C4-2B (cell line): ENCODE data around the gene OR52N1.

Source experiments
- CTCF ChIP-seq: fragments of 450-650 bp; conservative IDR thresholded peaks from 2 replicates; pipeline ENCODE4 v1.5.1; 2017; ENCODE audit warnings: mild to moderate bottlenecking
- ZFX ChIP-seq: fragments of 450-650 bp; IDR thresholded peaks from 2 replicates; pipeline ENCODE4 v1.6.1; 2017

DNA sequence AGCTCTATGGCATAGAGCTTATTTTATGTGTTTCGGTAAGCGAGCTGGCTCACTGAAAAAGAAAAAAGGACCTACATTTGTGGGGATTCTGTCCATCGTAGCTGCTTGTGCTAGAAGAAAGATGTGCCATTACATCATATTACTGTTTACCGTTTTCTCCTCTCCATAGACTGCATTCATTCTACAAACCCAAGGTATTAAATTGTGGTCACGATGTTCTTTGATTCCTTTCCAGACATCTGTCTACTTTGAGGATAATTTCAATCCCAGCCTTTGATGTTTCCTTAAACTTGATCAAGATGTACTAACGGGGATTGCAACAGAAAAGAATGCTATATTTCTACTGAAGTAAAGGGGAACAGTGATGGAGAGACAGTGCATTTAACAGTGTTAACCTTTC, 5.5 kb upstream of the OR52N1 start:
- TF ChIP-seq CTCF (no peak), ZFX (no peak)
